ENCODE results near the gene VRK1.

DNA sequence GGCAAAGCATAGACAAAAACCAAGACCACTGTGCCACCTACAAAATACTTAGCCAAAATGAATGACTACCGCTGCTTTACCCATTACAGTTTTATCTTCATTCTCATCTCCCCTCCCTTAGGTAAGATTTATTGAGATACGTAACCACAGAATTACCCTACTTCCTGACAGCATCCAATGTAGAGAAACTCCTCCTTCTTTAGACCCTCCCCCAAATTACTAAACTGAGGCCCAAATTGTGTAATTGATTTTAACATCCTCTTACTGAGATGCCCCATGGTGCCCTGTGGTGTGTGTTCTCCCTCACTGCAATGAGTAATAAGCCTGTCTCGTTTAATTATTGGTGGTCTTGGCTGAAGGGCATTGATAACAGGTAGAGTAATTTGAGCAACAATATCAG is 19.1 kb downstream of the VRK1 start:
- TF ChIP-seq CTCF (IDR thresholded peaks at IDR 0.05 in 2 of 3, conservative IDR thresholded peaks at IDR 0.05 in 1 of 3; ENCODE audit: control insufficient read depth in 2 of 3, extremely low read depth in 1 of 3, insufficient read depth in 1 of 3, low read depth in 3 of 3, low read length in 3 of 3): no peak
- no peak for TF ChIP-seq TARDBP (IDR thresholded peaks at IDR 0.05; ENCODE audit: borderline replicate concordance)
- no peak for TF ChIP-seq STAT1 (conservative IDR thresholded peaks at IDR 0.05)

Data from GM12878 (cell line).